Endothelial cell of umbilical vein (primary cell): ENCODE measurements around the gene RMND5A.
"Not testable (repeated sequence)": the region's sequence is repeated elsewhere in the genome, so short reads cannot be mapped to it uniquely, and the experiment has no call there.

Experiments used
- CTCF ChIP-seq, 2 donors: IDR thresholded peaks; 1 replicate in 1 of 2; 2 replicates in 1 of 2; pipeline ENCODE4 v1.5.1; 2011; ENCODE audit warnings: low read length in 2 of 2, mild to moderate bottlenecking in 2 of 2, moderate library complexity in 2 of 2, control low read depth in 1 of 2, inconsistent platforms in 1 of 2, low read depth in 1 of 2; ENCODE audit not compliant: insufficient read depth in 1 of 2; ENCODE audit errors: extremely low read depth in 1 of 2
- EZH2 ChIP-seq: IDR thresholded peaks from 2 replicates; pipeline ENCODE4 v1.6.1; 2012; ENCODE audit warnings: borderline replicate concordance, low read depth, mild to moderate bottlenecking, moderate library complexity, low read length, inconsistent platforms; ENCODE audit not compliant: severe bottlenecking
- FOS ChIP-seq: IDR thresholded peaks from 2 replicates; pipeline ENCODE4 v1.6.1; 2011; ENCODE audit warnings: mild to moderate bottlenecking, low read length, moderate library complexity, borderline replicate concordance; ENCODE audit not compliant: insufficient read depth
- JUN ChIP-seq: IDR thresholded peaks from 2 replicates; pipeline ENCODE4 v1.6.1; 2011; ENCODE audit warnings: borderline replicate concordance, low read depth; ENCODE audit not compliant: insufficient read length, insufficient read depth
- POLR2A ChIP-seq: IDR thresholded peaks from 2 replicates; pipeline ENCODE4 v1.6.1; 2012; ENCODE audit warnings: low read depth, mild to moderate bottlenecking, control low read depth, low read length
- POLR2AphosphoS5 ChIP-seq: IDR thresholded peaks from 2 replicates; pipeline ENCODE4 v1.6.1; 2012; ENCODE audit warnings: low read depth, mild to moderate bottlenecking, control low read depth, low read length, moderate library complexity; ENCODE audit not compliant: insufficient read depth

- TF ChIP-seq CTCF (IDR thresholded peaks at IDR 0.05; ENCODE audit: extremely low read depth in 1 of 2, insufficient read depth in 1 of 2, low read depth in 1 of 2, low read length in 2 of 2); POLR2AphosphoS5; EZH2; POLR2A; FOS; JUN: not testable (repeated sequence)
Measured at GRCh38 chr2:86732040-86732525, 12.0 kb downstream of the RMND5A start.
